HTERT RPE-1 (cell line): ENCODE results near the gene TLE2.

ENCODE experiments used
- in situ Hi-C: fragments of 300-500 bp; cut with MboI; formaldehyde crosslinking; loops from 4 replicates; pipeline ENCODE4 v1.14.3; 2020; ENCODE audit warnings: low sequenced_read_pairs

Gene TLE2

DNA sequence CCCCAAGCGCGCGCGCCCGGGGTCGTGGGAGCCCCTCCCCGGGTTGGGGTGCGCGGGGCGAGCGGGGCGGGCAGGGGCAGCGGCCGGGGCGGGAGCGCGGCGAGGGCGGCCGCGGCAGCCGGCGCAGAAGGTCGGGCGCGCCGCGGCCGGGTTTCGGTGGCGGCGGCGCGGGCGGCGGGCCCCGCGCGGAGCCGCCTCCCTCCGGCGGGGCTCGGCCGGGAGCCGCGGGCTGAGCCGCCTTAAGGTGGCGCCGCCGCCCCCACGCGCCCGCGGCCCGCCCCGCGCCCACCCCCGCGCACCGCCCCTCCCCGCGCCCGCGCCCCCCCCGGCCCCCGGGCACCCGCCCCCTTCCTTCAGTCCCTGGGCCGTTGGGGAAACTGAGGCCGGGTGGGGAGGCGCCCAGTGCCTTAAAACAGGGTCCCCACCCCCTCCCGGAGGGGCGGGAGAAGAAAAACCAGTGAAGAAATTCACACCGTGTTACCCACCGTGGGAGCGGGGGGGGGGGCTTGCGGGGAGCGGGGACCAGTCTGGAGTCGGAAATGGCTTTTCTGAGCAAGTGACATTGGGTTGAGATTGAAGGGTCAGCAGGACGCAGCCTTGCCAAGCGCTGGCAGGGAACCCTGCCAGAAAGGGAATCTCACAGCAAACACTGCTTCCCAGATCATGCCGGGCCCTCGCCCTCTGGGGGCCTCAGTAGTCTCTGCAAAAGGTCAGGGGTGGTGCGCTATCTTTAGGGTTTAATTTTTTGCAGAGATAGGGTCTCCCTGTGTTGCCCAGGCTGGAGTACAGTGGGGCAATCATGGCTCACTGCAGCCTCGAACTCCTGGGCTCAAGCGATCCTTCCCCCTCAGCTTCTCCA, at the start of gene TLE2:
Gene TLE2 (minus strand): TSS at position 216 of the 859 bp plus-strand sequence. CDS start 376 bp downstream, outside the sequence.
- in situ Hi-C loops: no loop called here

- in situ Hi-C loops: no loop called here
Measured at GRCh38 chr19:3075605-3076431, 46.7 kb upstream of the TLE2 start.

DNA sequence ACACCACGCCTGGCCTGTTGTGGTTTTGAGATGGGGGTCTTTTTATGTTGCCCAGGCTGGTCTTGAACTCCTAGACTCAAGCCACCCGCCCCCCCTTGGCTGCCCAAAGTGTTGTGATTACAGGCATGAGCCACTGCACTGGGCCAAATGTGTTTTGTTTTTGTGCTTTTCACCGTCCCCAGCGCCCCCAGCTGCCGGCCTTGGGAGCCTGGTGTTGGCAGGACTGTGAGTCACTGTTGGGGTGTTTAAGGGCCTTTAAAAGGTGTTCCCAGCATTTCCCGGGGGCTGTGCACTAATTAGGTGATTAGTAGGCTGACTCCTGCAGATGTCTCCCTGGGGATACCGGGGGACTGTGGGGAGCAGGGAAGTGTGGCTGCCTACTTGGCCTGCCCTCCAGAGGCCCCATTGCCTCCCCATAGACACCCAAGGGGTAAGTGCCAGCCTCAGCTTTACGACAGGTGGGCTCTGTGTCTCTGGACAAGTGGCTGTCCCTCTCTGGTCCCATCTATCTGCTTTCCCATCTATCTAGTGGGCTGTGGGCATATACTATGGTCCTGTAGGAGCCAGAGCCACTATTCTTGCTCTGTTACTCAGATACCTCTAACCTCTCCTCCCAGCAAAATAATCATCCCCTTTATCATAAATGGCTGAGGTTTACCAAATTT, 45.0 kb upstream of the TLE2 start:
- in situ Hi-C loops: no loop called here

DNA sequence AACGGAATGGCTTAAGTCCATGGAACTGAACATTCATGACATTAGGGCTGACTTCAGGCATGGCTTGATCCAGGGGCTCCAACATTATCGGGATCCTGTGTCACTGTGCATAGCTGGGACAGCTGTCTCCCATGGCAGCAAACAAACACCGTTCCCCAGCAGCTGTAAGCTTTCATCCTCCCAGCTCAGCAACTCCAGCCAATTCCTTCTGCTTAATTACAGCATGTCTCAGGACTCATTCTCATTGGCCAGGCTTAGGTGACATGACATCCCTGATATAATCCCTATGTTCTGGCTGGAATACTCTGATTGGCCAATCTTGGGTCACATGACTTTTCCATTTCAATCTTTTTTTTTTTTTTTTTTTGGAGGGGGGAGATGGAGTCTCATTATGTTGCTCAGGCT, 44.1 kb upstream of the TLE2 start:
- in situ Hi-C loops: no loop called here

DNA sequence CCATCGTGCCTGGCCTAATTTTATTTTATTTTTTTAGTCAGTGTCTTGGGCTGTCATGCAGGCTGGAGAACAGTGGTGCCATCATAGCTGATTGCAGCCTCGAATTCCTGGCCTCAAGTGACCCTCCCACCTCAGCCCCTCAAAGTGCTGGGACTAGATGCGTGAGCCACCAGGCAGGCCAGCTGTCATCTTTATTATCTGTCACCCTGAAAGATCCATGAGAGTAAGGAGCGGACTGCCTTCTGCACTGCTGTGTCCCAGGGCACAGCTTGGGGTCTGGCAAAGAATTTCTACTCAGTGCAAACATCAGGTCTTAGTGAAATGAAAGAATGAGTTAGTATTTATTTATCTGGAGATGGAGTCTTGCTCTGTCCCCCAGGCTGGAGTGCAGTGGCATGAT, 42.7 kb upstream of the TLE2 start:
- in situ Hi-C loops: no loop called here

- in situ Hi-C loops: no loop called here
Measured at GRCh38 chr19:3068071-3068470, 39.0 kb upstream of the TLE2 start.

DNA sequence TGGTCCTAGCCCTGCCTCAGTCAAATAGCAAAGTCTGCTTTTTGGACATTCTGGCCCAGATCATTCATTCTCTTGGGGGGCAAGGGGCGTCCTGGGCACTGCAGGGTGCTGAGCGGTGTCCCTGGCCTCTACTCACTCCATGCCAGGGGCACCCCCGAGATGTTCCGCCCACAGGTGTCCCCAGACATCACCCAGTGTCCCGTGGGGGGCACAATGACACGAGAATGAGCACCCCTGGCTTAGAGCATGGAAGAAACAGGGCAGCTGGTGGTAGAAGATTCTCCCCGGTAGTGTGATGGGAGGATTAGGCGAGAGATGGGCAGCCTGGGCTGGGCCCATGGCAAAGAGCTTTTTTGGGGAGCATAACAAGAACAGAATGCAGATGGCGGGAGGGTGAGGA, 38.5 kb upstream of the TLE2 start:
- in situ Hi-C loops: no loop called here

DNA sequence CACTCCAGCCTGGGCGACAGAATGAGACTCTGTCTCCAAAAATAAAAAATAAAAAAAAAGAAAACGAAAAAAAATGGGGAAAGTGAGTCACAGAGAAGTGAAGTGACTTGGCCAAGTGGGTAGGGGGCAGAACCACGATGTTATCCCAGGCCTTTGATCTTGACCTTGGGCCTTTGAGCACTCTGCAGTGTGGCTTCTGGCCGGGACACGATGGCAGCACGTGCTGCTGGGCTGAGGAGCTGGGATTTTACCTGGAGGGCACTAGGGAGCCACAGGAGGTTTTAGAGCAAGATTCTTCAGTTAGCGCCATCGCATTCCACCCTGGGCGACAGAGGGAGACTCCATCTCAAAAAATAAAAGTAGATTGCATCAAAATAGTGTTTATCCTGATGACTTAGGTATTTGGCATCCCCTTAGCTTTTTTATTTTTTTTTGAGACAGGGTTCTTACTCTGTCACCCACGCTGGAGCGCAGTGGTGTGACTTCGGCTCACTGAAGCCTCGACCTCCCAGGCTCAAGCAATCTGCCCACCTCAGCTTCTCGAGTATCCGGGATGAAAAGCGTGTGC, 37.5 kb upstream of the TLE2 start:
- in situ Hi-C loops: no loop called here

GRCh38 chr19:3065675-3066357, 36.7 kb upstream of the TLE2 start:
- in situ Hi-C loops: no loop called here

- in situ Hi-C loops: no loop called here
Measured at GRCh38 chr19:3064011-3064330, 34.9 kb upstream of the TLE2 start.

DNA sequence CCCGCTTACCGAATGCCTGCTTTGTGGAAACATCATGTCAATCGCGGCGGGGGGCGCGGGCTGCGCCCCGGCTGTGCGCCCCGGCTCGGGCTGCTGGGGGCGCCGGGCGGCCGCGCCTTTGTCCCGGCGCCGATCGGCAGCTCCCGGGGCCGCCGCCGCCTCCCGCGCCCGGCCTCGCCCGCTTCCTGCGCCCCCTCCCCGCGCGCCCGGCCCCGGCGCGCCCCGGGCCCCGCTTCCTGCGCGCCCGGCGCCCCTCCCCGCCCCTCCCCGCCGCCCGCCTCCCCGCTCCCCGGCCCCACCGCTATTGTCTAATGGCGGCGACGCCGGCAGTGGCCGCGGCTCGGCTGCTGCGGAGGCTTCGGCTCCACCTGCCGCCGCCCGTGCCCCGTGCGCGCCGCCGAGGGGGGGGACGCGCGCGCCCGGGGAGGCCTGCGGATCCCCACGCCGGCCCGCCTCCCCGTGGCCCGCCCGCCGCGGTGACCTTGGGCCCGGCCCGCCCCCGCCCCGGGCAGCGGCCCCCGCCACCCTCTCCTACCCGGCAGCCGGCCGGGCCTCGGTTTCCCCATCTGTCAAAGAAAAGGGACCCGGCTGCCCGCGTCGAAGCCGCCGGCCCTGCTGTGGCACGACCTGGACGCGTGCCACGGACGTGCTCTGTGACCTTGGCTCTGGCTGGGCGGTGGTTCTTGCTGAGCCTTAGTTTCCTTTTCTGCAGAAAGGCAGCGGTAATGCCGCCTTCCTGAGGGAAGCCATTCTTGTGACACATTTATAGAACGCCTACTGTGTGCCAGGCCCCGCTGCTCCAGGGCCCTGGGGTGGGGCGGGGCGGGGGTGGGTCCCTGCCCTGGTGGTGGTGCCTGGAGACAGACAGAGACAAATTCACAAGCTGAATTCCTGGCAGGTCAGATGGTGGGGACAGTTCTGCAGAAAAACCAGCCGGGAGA, 33.4 kb upstream of the TLE2 start, which contains the start of gene TLE5:
Gene TLE5 (minus strand): TSS at position 331 of the 941 bp plus-strand sequence. CDS start 295 bp downstream, at position 36.
- in situ Hi-C loops: no loop called here

- in situ Hi-C loops: no loop called here
Measured at GRCh38 chr19:3061182-3062161, 32.4 kb upstream of the TLE2 start.

DNA sequence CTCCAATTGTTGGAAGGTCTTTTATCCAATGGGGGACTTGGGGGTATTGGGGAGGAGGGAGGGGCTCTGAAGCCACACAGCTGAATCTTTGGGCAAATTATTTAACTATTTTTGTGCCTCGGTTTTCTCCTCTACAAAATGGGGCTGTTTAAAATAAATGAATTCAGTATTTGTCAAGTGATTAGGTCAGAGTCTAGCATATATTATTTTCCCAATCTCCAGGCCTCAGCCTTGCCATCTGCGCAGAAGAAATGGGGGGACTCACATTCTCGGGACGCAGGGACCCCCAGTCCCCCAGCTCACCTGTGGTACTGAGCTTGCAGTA, 31.7 kb upstream of the TLE2 start:
- in situ Hi-C loops: no loop called here

- in situ Hi-C loops: no loop called here
Measured at GRCh38 chr19:3059653-3060052, 30.6 kb upstream of the TLE2 start.

GRCh38 chr19:3058821-3059314, 29.8 kb upstream of the TLE2 start:
- in situ Hi-C loops: no loop called here

DNA sequence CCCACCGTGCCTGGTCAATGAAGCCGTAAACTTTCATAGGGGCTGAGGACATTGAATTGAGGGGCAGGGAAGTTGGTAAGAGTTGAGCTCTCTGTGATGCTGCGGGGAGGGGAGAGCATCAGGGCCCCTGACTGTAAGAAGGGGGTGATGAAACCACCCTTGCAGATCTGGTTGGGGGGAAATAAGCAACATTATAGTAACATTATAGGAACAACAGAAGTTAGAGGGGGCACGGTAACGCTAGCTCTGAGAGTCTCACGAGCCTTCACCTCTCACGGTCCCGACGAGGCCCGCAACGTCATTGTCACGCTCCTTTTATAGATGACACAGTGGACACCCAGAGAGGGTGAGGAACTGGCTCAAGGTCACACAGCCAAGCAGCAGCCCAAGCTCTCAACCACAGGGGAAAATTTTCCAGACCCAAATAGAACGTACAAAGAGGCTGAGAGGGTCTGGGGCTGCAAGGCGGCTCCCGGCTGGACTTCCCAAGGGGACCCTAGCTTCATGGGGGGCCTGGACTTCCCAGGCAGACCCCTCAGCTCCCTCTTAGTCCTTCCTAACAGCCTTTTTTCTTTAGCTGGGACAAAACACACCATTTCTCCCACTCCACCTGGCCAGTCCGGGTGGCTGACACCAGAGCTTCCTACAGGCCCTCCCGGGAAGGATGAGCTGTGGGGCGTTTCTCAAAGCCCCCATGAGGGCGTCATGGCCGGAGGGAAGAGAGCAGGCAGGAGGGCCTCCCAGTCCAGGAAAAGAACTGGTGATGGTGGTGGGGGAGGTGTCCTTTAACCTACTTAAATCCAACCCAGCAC, 29.1 kb upstream of the TLE2 start:
- in situ Hi-C loops: no loop called here

DNA sequence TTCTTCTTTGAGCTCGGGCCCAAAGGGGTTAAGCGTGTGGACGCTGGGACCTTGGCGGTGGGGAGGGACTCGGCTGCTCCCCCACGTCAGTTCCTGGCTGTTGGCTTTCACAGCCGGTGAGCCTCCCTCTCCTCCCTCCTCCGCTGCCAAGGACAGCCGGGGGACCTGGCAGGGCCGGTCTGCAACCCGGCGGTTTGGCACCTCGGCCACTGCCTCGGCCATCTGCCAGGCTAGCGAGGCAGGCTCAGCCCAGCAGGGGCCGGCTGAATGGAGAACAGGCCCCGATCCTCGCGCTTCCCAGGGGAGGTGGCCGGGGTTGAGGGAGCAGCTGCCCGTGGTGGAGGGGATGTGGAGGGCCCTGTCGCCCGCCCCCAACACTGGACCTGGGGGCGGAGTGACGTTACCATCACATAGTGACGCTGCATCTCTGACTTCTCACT, 28.2 kb upstream of the TLE2 start:
- in situ Hi-C loops: no loop called here
